Stimulated activated naive CD8-positive, alpha-beta T cell treated with anti-CD3 and anti-CD28 coated beads, Interleukin-15, Interleukin-2, amounts not matched to agents 100 ng/mL and 50 ng/mL, for 24 hours (primary cell): ENCODE measurements around the gene SHISA7.

Experiments
- H3K27ac Mint-ChIP-seq: one replicate; pipeline ENCODE4 v1.8.0; 2021; ENCODE audit warnings: mild to moderate bottlenecking, mixed read lengths
- H3K27me3 Mint-ChIP-seq: one replicate; pipeline ENCODE4 v1.8.0; 2021; ENCODE audit warnings: mixed read lengths
- H3K36me3 Mint-ChIP-seq: one replicate; pipeline ENCODE4 v1.8.0; 2021; ENCODE audit warnings: low read depth, mixed read lengths
- H3K4me1 Mint-ChIP-seq: one replicate; pipeline ENCODE4 v1.8.0; 2021; ENCODE audit warnings: low read depth, mixed read lengths
- H3K4me3 Mint-ChIP-seq: one replicate; pipeline ENCODE4 v1.8.0; 2021; ENCODE audit warnings: mild to moderate bottlenecking, mixed read lengths
- H3K9me3 Mint-ChIP-seq: one replicate; pipeline ENCODE4 v1.8.0; 2021; ENCODE audit warnings: mixed read lengths

Gene SHISA7

GRCh38 chr19:55474269-55475265, 31.5 kb upstream of the SHISA7 start:
- peak overlapping the region; percentile 92 for H3K4me3 Mint-ChIP-seq
- peaks cover under 1% of the 10 kb centered on the region for H3K36me3 Mint-ChIP-seq
- H3K9me3 Mint-ChIP-seq, result no peaks in the 10 kb centered on the region
- no peaks in the 10 kb centered on the region for H3K27me3 Mint-ChIP-seq
- peaks cover 28% of the 10 kb centered on the region for H3K4me1 Mint-ChIP-seq
- no peak overlapping the region for H3K27ac Mint-ChIP-seq

GRCh38 chr19:55473225-55474012, 30.3 kb upstream of the SHISA7 start:
- Mint-ChIP-seq H3K4me3 (no peak overlapping the region), H3K36me3 (no peaks in the 10 kb centered on the region), H3K27ac (no peak overlapping the region), H3K9me3 (no peaks in the 10 kb centered on the region), H3K4me1 (peaks cover 16% of the 10 kb centered on the region), H3K27me3 (no peaks in the 10 kb centered on the region)

- no peak overlapping the region for H3K27ac Mint-ChIP-seq
- H3K4me1 Mint-ChIP-seq, result peaks cover 7% of the 10 kb centered on the region
- H3K27me3 Mint-ChIP-seq, result no peaks in the 10 kb centered on the region
- H3K9me3 Mint-ChIP-seq, result no peaks in the 10 kb centered on the region
- no peaks in the 10 kb centered on the region for H3K36me3 Mint-ChIP-seq
- no peak overlapping the region for H3K4me3 Mint-ChIP-seq
Measured at GRCh38 chr19:55472463-55472862, 29.4 kb upstream of the SHISA7 start.

- Mint-ChIP-seq H3K27ac (no peak overlapping the region), H3K4me3 (no peak overlapping the region), H3K9me3 (no peaks in the 10 kb centered on the region), H3K36me3 (no peaks in the 10 kb centered on the region), H3K27me3 (no peaks in the 10 kb centered on the region), H3K4me1 (peaks cover 7% of the 10 kb centered on the region)
Measured at GRCh38 chr19:55471266-55471665, 28.2 kb upstream of the SHISA7 start.

GRCh38 chr19:55468054-55468393, 24.9 kb upstream of the SHISA7 start:
- H3K4me1 Mint-ChIP-seq, result no peaks in the 10 kb centered on the region
- no peak overlapping the region for H3K4me3 Mint-ChIP-seq
- H3K36me3 Mint-ChIP-seq, result no peaks in the 10 kb centered on the region
- H3K27me3 Mint-ChIP-seq, result no peaks in the 10 kb centered on the region
- H3K27ac Mint-ChIP-seq, result no peak overlapping the region
- H3K9me3 Mint-ChIP-seq, result no peaks in the 10 kb centered on the region

GRCh38 chr19:55467236-55468053, 24.3 kb upstream of the SHISA7 start:
- Mint-ChIP-seq H3K4me3 (no peak overlapping the region), H3K4me1 (peaks cover under 1% of the 10 kb centered on the region), H3K9me3 (no peaks in the 10 kb centered on the region), H3K27me3 (no peaks in the 10 kb centered on the region), H3K27ac (no peak overlapping the region), H3K36me3 (no peaks in the 10 kb centered on the region)

GRCh38 chr19:55466241-55466614, 23.1 kb upstream of the SHISA7 start:
- H3K4me1 Mint-ChIP-seq, result peaks cover 11% of the 10 kb centered on the region
- H3K27ac Mint-ChIP-seq, result no peak overlapping the region
- H3K36me3 Mint-ChIP-seq, result no peaks in the 10 kb centered on the region
- H3K27me3 Mint-ChIP-seq, result no peaks in the 10 kb centered on the region
- H3K4me3 Mint-ChIP-seq, result no peak overlapping the region
- no peaks in the 10 kb centered on the region for H3K9me3 Mint-ChIP-seq

GRCh38 chr19:55465460-55466240, 22.6 kb upstream of the SHISA7 start:
- Mint-ChIP-seq H3K27me3 (no peaks in the 10 kb centered on the region), H3K4me3 (no peak overlapping the region), H3K4me1 (peaks cover 15% of the 10 kb centered on the region), H3K36me3 (no peaks in the 10 kb centered on the region), H3K27ac (no peak overlapping the region), H3K9me3 (no peaks in the 10 kb centered on the region)

GRCh38 chr19:55464662-55465054, 21.6 kb upstream of the SHISA7 start, which contains the start of gene C19orf85:
Gene C19orf85 (minus strand): TSS chr19:55464751. CDS start chr19:55464554, 197 bp downstream.
- H3K4me3 Mint-ChIP-seq, result no peak within 1 kb of the TSS
- H3K4me1 Mint-ChIP-seq, result peaks cover 24% of the 10 kb centered on the region
- H3K36me3 Mint-ChIP-seq, result no peaks in the 10 kb centered on the region
- no peaks in the 10 kb centered on the region for H3K9me3 Mint-ChIP-seq
- H3K27ac Mint-ChIP-seq, result no peak within 1 kb of the TSS
- no peaks in the 10 kb centered on the region for H3K27me3 Mint-ChIP-seq

GRCh38 chr19:55464039-55464661, 21.1 kb upstream of the SHISA7 start:
- no peaks in the 10 kb centered on the region for H3K27me3 Mint-ChIP-seq
- no peak overlapping the region for H3K4me3 Mint-ChIP-seq
- H3K4me1 Mint-ChIP-seq, result peaks cover 24% of the 10 kb centered on the region
- no peaks in the 10 kb centered on the region for H3K9me3 Mint-ChIP-seq
- H3K36me3 Mint-ChIP-seq, result no peaks in the 10 kb centered on the region
- H3K27ac Mint-ChIP-seq, result no peak overlapping the region

GRCh38 chr19:55463583-55464031, 20.5 kb upstream of the SHISA7 start:
- Mint-ChIP-seq H3K27me3 (no peaks in the 10 kb centered on the region), H3K4me3 (no peak overlapping the region), H3K36me3 (no peaks in the 10 kb centered on the region), H3K4me1 (peaks cover 24% of the 10 kb centered on the region), H3K27ac (no peak overlapping the region), H3K9me3 (no peaks in the 10 kb centered on the region)

- H3K36me3 Mint-ChIP-seq, result no peaks in the 10 kb centered on the region
- peak overlapping the region; percentile 85 for H3K4me3 Mint-ChIP-seq
- no peaks in the 10 kb centered on the region for H3K9me3 Mint-ChIP-seq
- no peaks in the 10 kb centered on the region for H3K27me3 Mint-ChIP-seq
- no peak overlapping the region for H3K27ac Mint-ChIP-seq
- H3K4me1 Mint-ChIP-seq, result peaks cover 24% of the 10 kb centered on the region
Measured at GRCh38 chr19:55462722-55463121, 19.6 kb upstream of the SHISA7 start.

- Mint-ChIP-seq H3K4me1 (peaks cover 24% of the 10 kb centered on the region), H3K36me3 (no peaks in the 10 kb centered on the region), H3K27me3 (no peaks in the 10 kb centered on the region), H3K9me3 (no peaks in the 10 kb centered on the region), H3K27ac (peak overlapping the region; percentile 92), H3K4me3 (peak overlapping the region; percentile 85)
Measured at GRCh38 chr19:55461974-55462626, 19.0 kb upstream of the SHISA7 start.
